GM12878 (cell line): ENCODE data around the gene LARP6. TPM values are rescaled to one million over a fixed set of nuclear protein-coding genes. Genes with fewer than 3 reads are reported as not detected.

Experiments
- ATAC-seq: fragments of 200-7000 bp; cut with Tn5 transposase; 3 replicates; pipeline ENCODE4 v1.9.1; 2020; ENCODE audit warnings: mild to moderate bottlenecking, moderate library complexity
- BruUV-seq: library from RNA; stranded (reverse); fragments of 400-500 nt; replicated peaks from 2 replicates; lab custom pipeline; 2021; lab: Mats Ljungman, UMichigan
- CTCF ChIA-PET: fragments of 300-600 bp; sonication (Branson Sonifier 250); formaldehyde crosslinking; extraction: SDS; loops from one replicate; lab custom pipeline; 2021; ENCODE audit warnings: inconsistent platforms; lab: Yijun Ruan, JAX
- POLR2A ChIA-PET: fragments of 350-600 bp; formaldehyde crosslinking; extraction: SDS; loops from one replicate; lab custom pipeline; 2021; ENCODE audit warnings: inconsistent platforms; lab: Charles Lee
- RAD21 ChIA-PET: fragments of 300-600 bp; sonication (Branson Sonifier 250); formaldehyde crosslinking; loops from one replicate; lab custom pipeline; 2023; ENCODE audit warnings: antibody characterized with exemption; ENCODE audit not compliant: unreplicated experiment; lab: Charles Lee
- SMC1A ChIA-PET: fragments of 300-600 bp; sonication (Branson Sonifier 250); formaldehyde crosslinking; loops from one replicate; lab custom pipeline; 2023; ENCODE audit not compliant: unreplicated experiment, uncharacterized antibody; lab: Charles Lee
- DNase-seq: peaks from one replicate; pipeline ENCODE4 v3.0.0-alpha.2; 2011; ENCODE audit warnings: low read depth, low spot score
- FAIRE-seq: peaks from 3 replicates; lab custom pipeline; 2011; peaks lifted over from hg19 to GRCh38; lab: Jason Lieb, UNC
- H2AFZ ChIP-seq: 2 replicates; pipeline ENCODE4 v1.6.0; 2011; ENCODE audit warnings: low read depth, low read length, control low read depth; ENCODE audit not compliant: control insufficient read depth
- H3K27ac ChIP-seq: 2 replicates; pipeline ENCODE4 v1.5.1; 2011; ENCODE audit warnings: control low read depth; ENCODE audit not compliant: control insufficient read depth, insufficient read depth
- H3K27me3 ChIP-seq, 2 experiments: replicated peaks in 1 of 2; 2 replicates each; pipeline versions ENCODE4 v1.6.0 to v1.6.1; 2011; ENCODE audit warnings: low read length in 1 of 2; ENCODE audit not compliant: control insufficient read depth in 2 of 2, insufficient read depth in 2 of 2
- H3K36me3 ChIP-seq, 2 experiments: 2 replicates each; pipeline ENCODE4 v1.5.1; 2011; ENCODE audit warnings: low read length in 1 of 2; ENCODE audit not compliant: control insufficient read depth in 2 of 2, insufficient read depth in 2 of 2
- H3K4me1 ChIP-seq: 2 replicates; pipeline ENCODE4 v1.6.1; 2011; ENCODE audit warnings: mild to moderate bottlenecking, low read length, moderate library complexity, mixed read lengths; ENCODE audit not compliant: control insufficient read depth, insufficient read depth
- H3K4me2 ChIP-seq: 2 replicates; pipeline ENCODE4 v1.6.0; 2011; ENCODE audit warnings: control low read depth; ENCODE audit not compliant: control insufficient read depth, insufficient read depth
- H3K4me3 ChIP-seq: fragments of 200-600 bp; sonication (generic); 2 replicates; pipeline ENCODE4 v1.5.1; 2016
- H3K79me2 ChIP-seq: 2 replicates; pipeline ENCODE4 v1.6.0; 2011; ENCODE audit warnings: low read length; ENCODE audit not compliant: control insufficient read depth, insufficient read depth
- H3K9ac ChIP-seq: 2 replicates; pipeline ENCODE4 v1.8.0; 2011; ENCODE audit warnings: low read length, control low read depth, mixed read lengths; ENCODE audit not compliant: control insufficient read depth, insufficient read depth
- H3K9me3 ChIP-seq: replicated peaks from 3 replicates; pipeline ENCODE4 v1.5.1; 2011; ENCODE audit warnings: mild to moderate bottlenecking, low read length; ENCODE audit not compliant: control insufficient read depth, insufficient read depth
- H4K20me1 ChIP-seq: 2 replicates; pipeline ENCODE4 v1.6.0; 2011; ENCODE audit not compliant: control insufficient read depth, insufficient read depth
- ATF3 ChIP-seq: IDR thresholded peaks from 2 replicates; pipeline ENCODE4 v1.6.1; 2011; ENCODE audit warnings: low read depth, mild to moderate bottlenecking, low read length, moderate library complexity, borderline replicate concordance; ENCODE audit errors: extremely low read depth
- CHD2 ChIP-seq: IDR thresholded peaks from 2 replicates; pipeline ENCODE4 v1.6.1; 2011; ENCODE audit warnings: low read depth, low read length, improper control_type of control experiment, borderline replicate concordance
- EED ChIP-seq: sonication (generic); IDR thresholded peaks from 2 replicates; pipeline ENCODE4 v1.6.1; 2016; ENCODE audit warnings: antibody characterized with exemption, low read depth
- IKZF2 ChIP-seq, 2 experiments: fragments of 450-650 bp; IDR thresholded peaks; 2 replicates each; pipeline ENCODE4 v1.6.1; 2017; ENCODE audit warnings: mild to moderate bottlenecking in 2 of 2, moderate library complexity in 2 of 2
- MEF2A ChIP-seq: IDR thresholded peaks from 2 replicates; pipeline ENCODE4 v1.6.1; 2011; ENCODE audit warnings: low read depth, mild to moderate bottlenecking, low read length, moderate library complexity; ENCODE audit not compliant: insufficient read depth
- MTA2 ChIP-seq: fragments of 450-650 bp; IDR thresholded peaks from 2 replicates; pipeline ENCODE4 v1.6.1; 2016; ENCODE audit warnings: low read depth, mild to moderate bottlenecking, moderate library complexity
- NFYA ChIP-seq: IDR thresholded peaks from 2 replicates; pipeline ENCODE4 v1.6.1; 2011; ENCODE audit warnings: low read depth, mild to moderate bottlenecking, low read length, improper control_type of control experiment, borderline replicate concordance
- PBX3 ChIP-seq: IDR thresholded peaks from 2 replicates; pipeline ENCODE4 v1.6.1; 2011; ENCODE audit warnings: mild to moderate bottlenecking, low read depth, low read length, moderate library complexity; ENCODE audit not compliant: insufficient replicate concordance
- PRDM15 ChIP-seq: fragments of 450-650 bp; formaldehyde crosslinking; IDR thresholded peaks from 2 replicates; pipeline ENCODE4 v1.4.0; 2020; ENCODE audit warnings: mild to moderate bottlenecking, moderate library complexity
- RUNX3 ChIP-seq: IDR thresholded peaks from 2 replicates; pipeline ENCODE4 v1.6.1; 2012; ENCODE audit warnings: low read length, inconsistent platforms
- WGBS: methylation state at CpG from one replicate; pipeline ENCODE4 v1.1.6; 2016; ENCODE audit warnings: low lambda C conversion rate; ENCODE audit not compliant: insufficient replicate concordance, insufficient coverage; ENCODE audit errors: missing lambda C conversion rate; 5-methylcytosine and 5-hydroxymethylcytosine counted together
- in situ Hi-C: fragments of 300-500 bp; cut with MboI; formaldehyde crosslinking; loops from 9 replicates; pipeline ENCODE4 v1.14.3; 2018; ENCODE audit warnings: mixed read lengths
- intact Hi-C: fragments of 100-400 bp; cut with micrococcal nuclease; formaldehyde crosslinking; loops from one replicate; pipeline ENCODE4 v1.14.2; 2022; ENCODE audit not compliant: unreplicated experiment
- polyA plus RNA-seq, 11 experiments: library from polyadenylated mRNA; depleted of rRNA in 4 of 11; unstranded in 6 of 11; stranded (reverse) in 5 of 11; fragments of >200 nt; fragmentation: Nextera tagmentation in 4 of 11; fragmentation: Illumina TruSeq in 1 of 11; extraction: Ambion mirVana in 4 of 11; extraction: Trizol in 1 of 11; gene quantifications; 1 replicate in 1 of 11; 2 replicates in 10 of 11; pipeline versions ENCODE4 v1.2.1 to v1.2.3, GENCODE V29; 2011 to 2016; ENCODE audit warnings: inconsistent platforms in 2 of 11, missing spikeins in 2 of 11, low read depth in 1 of 11
- total RNA-seq, 4 experiments: library from RNA; depleted of rRNA in 3 of 4; stranded (reverse); fragments of >200 nt in 3 of 4; fragmentation: Illumina TruSeq in 1 of 4; extraction: Trizol in 1 of 4; gene quantifications; 2 replicates each; pipeline versions ENCODE4 v1.2.1 to v1.2.3, GENCODE V29; 2013 to 2021
- TF ChIP-seq, protein P1 (sequence below): fragments of 450-650 bp; IDR thresholded peaks from 2 replicates; pipeline ENCODE4 v1.6.1; 2018; ENCODE audit warnings: borderline replicate concordance, mild to moderate bottlenecking; ENCODE audit not compliant: partially characterized antibody

The LARP6 gene
- total and polyA plus RNA-seq, 10 of the 15 experiments (the other 5 are each of a cell fraction or from before 2014, with no cell fraction given): 0.74 to 14.6 (median 3.9) TPM

DNA sequence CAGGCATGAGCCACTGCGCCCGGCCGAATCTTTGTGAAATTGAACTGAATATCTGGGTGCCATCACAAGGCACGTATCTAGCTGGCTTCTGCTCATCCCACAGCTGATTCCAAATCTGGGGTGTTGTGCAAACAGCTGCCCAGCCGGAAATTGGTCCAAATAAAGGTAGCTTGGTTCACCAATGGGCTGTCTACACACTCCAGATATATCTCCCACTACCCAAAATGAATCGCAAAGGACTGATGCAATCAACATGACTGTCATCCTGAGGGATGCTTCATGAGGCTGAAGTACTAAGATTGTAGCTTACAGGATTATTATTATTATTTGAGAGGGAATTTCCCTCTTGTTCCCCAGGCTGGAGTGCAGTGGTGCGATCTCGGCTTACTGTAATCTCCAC, 28.1 kb downstream of the LARP6 start:
- no peak overlapping the region for H2AFZ ChIP-seq
- no peaks in the 10 kb centered on the region for H3K4me1 ChIP-seq
- ChIA-PET RAD21 (interaction anchor here (2.2 kb wide), 1 partner anchor 615 kb away, joined by 10 read pairs; no protein-coding TSS in a partner anchor), CTCF (interaction anchor here (1.2 to 3.0 kb wide), 4 partner anchors 13 to 619 kb away, joined by 3 to 18 read pairs (median 3); no protein-coding TSS in a partner anchor), POLR2A (no interaction called here), SMC1A (interaction anchor here (1.9 kb wide), 1 partner anchor 614 kb away, joined by 8 read pairs; no protein-coding TSS in a partner anchor)
- no peaks in the 10 kb centered on the region for H3K9me3 ChIP-seq
- no peaks in the 10 kb centered on the region for H3K36me3 ChIP-seq
- BruUV-seq: no TSS peak
- H4K20me1 ChIP-seq: no peaks in the 10 kb centered on the region
- intact Hi-C loops (loop anchor here (2.0 kb wide), 1 partner anchor 615 kb away; no protein-coding TSS in a partner anchor), in situ Hi-C loops (loop anchor here (5.0 kb wide), 1 partner anchor 616 kb away; no protein-coding TSS in a partner anchor)
- no peak for TF ChIP-seq CHD2
- no peak for TF ChIP-seq ATF3
- no peak for TF ChIP-seq MEF2A
- no peak for TF ChIP-seq NFYA
- TF ChIP-seq PRDM15: no peak
- TF ChIP-seq MTA2: no peak
- TF ChIP-seq, protein P1, sequence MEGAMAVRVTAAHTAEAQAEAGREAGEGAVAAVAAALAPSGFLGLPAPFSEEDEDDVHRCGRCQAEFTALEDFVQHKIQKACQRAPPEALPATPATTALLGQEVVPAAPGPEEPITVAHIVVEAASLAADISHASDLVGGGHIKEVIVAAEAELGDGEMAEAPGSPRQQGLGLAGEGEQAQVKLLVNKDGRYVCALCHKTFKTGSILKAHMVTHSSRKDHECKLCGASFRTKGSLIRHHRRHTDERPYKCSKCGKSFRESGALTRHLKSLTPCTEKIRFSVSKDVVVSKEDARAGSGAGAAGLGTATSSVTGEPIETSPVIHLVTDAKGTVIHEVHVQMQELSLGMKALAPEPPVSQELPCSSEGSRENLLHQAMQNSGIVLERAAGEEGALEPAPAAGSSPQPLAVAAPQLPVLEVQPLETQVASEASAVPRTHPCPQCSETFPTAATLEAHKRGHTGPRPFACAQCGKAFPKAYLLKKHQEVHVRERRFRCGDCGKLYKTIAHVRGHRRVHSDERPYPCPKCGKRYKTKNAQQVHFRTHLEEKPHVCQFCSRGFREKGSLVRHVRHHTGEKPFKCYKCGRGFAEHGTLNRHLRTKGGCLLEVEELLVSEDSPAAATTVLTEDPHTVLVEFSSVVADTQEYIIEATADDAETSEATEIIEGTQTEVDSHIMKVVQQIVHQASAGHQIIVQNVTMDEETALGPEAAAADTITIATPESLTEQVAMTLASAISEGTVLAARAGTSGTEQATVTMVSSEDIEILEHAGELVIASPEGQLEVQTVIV: no peak
- no peak for TF ChIP-seq IKZF2 (IDR thresholded peaks at IDR 0.05)
- no peak for TF ChIP-seq PBX3
- no peak for TF ChIP-seq EED
- no peak for TF ChIP-seq RUNX3
- 59% methylated on average over 8 of the region's 8 CpGs for WGBS
- no peak overlapping the region for H3K4me2 ChIP-seq
- ATAC-seq (no peak), FAIRE-seq (no peak), DNase-seq (no peak)
- no peak overlapping the region for H3K4me3 ChIP-seq
- no peaks in the 10 kb centered on the region for H3K27me3 ChIP-seq
- H3K9ac ChIP-seq: no peak overlapping the region
- no peaks in the 10 kb centered on the region for H3K79me2 ChIP-seq
- H3K27ac ChIP-seq: no peak overlapping the region
